T-helper 2 cell treated with Interferon-gamma antibody and Interleukin-4, amounts not matched to agents 100 ng/mL and 5 ng/mL, for 36 hours (primary cell): ENCODE data around the gene CEP162. TPM values are rescaled to one million over a fixed set of nuclear protein-coding genes. Genes with fewer than 3 reads are reported as not detected.
"Not testable (repeated sequence)": the region's sequence is repeated elsewhere in the genome, so short reads cannot be mapped to it uniquely, and the experiment has no call there.

Experiments
- intact Hi-C: fragments of 100-400 bp; cut with micrococcal nuclease; formaldehyde crosslinking; loops from one replicate; pipeline ENCODE4 v1.15.1; 2023
- total RNA-seq: library from RNA; stranded (reverse); gene quantifications from 2 replicates; pipeline ENCODE4 v1.2.3, GENCODE V29; 2022

Gene CEP162
- total RNA-seq, 1 donor from 2014 or later: 9.5 TPM

DNA sequence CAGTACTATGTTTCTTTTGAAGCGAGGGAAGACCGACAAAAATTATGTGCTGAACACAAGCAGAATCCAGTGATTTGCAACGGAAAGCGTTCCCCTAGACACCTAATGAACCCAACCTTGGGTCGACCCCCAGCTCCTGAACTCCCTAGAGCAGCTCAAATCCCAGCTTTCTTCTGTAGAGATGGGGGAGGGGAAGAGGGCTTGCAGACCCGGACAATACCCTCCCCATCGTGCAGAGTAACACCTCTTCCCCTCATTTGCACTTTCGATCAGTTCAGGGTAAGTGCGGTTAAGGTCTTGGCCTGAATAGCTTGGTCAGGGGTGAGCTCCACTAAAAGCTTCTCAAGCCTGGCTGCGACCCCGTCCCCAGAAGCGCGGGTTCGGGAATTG is 404 bp downstream of the CEP162 start:
- intact Hi-C loops: loop anchor here (1.0 to 10.0 kb wide), 5 partner anchors 368 to 1980 kb away; partner anchors contain the start of genes CYB5R4, DOP1A, IBTK and SNX14

DNA sequence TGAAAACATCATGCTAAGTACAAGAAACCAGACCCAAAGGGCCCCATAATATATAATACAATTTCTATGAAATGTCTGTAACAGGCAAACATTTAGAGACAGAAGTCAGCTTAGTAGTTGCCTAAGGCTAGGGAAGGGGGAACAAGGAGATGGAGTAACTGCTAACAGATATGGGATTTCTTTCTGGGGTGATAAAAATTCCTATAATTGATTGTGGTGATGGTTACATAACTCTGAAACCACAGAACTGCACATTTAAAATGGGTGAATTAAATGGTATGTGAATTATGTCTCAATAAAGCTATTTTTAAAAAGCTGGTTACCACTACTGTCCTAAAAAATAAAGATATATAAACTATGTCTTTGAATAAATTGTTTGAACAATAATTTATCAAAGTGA is 3.2 kb downstream of the CEP162 start:
- intact Hi-C loops: loop anchor here (10.0 kb wide), 1 partner anchor 1101 kb away; no protein-coding TSS in a partner anchor

DNA sequence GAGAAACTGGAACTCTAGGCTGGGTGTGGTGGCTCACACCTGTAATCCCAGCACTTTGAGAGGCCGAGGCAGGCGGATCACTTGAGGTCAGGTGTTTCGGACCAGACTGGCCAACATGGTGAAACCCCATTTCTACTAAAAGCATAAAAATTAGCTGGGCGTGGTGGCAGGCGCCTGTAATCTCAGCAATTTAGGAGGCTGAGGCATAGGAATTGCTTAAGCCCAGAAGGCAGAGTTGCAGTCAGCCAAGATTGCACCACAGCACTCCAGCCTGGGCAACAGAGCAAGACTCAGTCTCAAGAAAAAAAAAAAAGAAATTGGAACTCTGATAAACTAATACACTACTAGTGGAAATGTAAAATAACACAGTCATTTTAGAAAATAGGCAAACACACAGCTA is 3.8 kb downstream of the CEP162 start:
- intact Hi-C loops: loop anchor here (10.0 kb wide), 1 partner anchor 1101 kb away; no protein-coding TSS in a partner anchor

DNA sequence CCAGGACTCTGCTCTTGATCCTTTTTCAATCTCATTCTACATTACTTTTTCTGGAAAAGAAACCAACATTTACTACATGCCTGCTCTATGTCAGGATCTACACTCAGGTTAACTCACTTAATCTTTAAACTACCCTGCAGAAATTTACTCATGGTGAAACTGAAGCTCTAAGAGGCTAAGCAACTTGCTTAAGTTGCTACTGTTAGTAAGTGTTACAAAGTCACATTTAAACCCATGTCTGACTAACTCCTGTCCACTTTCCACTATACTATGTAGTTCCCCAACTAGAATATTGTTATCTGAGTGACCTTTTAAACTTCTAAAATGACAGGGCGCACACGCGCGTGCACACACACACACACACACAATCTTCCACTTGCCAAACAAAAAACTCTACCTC is 5.0 kb downstream of the CEP162 start:
- intact Hi-C loops: loop anchor here (10.0 kb wide), 1 partner anchor 1102 kb away; no protein-coding TSS in a partner anchor

DNA sequence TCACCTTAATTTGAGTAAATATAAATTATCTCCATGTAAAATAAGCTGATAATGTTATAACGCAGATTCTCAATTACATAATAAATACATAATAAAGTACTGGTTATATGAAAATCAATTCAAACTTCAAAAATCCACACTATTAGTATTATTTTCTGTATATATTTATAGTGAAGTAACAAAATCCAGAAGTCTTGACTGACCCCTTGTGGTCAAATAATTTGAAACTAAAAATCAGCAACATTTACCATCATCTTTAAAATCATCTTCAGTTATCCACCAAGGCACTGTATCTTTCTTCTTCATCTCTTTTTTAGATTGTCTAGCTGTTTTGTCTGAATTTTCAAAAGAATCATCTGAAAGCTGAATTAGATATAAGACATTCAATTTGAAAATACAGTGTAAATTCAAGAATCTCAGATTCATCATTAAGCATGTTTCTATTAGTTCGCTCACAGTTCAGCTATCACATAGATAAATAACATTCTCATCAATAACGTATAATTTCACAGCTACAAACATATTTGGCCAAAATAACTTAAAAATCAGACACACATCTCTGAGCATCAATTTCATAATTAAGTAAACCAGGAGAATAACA is 6.5 kb downstream of the CEP162 start:
- intact Hi-C loops: loop anchor here (1.0 to 10.0 kb wide), 2 partner anchors 337 to 1104 kb away; no protein-coding TSS in a partner anchor

DNA sequence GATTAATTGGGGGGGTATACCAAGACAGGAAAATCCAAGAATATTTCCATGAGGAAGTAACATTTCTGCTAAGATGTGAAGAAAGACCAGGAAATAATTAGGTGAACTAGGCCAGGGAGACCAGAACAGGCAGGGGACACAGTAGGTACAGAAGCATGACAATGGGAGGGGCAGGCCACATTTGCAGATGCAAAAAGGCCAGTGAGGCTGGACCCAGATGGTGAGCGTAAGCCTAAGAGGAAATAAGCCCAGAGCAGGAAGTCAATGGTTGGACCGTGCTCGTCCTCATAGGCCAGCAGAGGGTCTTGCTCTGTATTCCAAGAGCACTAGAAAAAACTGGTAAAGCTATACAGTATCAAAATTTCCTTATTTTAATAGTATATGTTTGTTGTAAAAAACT is 9.4 kb downstream of the CEP162 start:
- intact Hi-C loops: no loop called here

DNA sequence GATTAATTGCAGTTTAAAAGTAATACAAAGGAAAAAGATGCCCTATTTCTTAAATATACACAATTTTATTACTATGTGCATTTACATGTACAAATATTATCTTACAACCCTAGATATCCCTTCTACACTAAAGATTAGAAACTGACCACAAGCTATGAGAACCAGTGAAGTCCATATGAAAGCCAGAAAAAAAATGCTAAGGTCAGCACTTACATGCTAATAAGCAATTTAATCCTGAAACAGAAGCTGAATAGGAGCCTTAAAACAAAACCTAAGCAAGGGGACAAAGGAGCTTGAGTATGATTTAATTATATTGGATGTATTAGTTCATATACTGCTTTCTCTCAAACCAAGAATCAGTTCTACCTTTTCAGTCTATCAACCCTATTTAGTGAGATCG is 14.2 kb downstream of the CEP162 start:
- intact Hi-C loops: no loop called here

DNA sequence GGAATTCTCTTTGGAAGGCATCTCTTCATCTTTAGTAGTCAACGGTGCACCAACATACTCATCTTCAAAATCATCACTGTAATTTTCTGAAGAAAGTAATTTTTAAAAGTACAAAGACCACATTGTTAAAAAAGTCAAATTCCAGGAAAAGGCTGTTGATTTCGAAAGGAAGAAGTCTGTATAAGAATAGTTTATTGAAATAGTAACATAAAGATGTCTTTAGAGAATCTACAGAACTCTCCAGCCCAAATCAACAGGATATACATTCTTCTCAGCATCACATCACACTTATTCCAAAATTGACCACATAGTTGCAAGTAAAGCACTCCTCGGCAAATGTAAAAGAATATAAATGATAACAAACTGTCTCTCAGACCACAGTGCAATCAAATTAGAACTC is 23.4 kb downstream of the CEP162 start:
- intact Hi-C loops: no loop called here

DNA sequence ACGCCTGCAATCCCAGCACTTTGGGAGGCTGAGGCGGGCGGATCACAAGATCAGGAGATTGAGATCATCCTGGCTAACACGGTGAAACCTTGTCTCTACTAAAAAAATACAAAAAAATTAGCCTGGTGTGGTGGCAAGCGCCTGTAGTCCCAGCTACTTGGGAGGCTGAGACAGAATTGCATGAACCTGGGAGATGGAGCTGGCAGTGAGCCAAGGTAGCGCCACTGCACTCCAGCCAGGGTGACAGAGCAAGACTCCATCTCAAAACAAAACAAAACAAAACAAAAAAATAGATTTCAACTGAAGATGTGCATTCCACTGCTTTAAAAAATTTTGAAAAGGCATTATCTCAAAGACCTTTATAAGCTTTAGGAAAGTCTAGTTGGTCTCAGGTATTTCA is 27.5 kb downstream of the CEP162 start:
- intact Hi-C loops: not testable (repeated sequence)

DNA sequence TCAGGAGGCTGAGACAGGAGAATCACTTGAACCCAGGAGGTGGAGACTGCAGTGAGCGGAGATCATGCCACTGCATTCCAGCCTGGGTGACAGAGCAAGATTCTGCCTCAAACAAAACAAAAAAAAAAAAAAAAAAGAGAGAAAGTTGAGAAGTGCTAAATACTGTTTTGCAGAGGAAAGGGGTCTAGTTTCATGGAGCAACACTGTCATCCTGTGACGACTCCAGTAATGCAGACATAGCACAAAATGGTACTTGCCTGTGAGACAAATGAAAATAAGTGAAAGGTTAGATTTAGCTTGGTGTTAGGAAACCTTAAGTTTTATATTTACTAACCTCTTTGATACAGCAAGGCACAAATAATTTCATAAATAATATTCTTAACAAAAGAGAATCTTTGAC is 29.7 kb downstream of the CEP162 start:
- intact Hi-C loops: no loop called here

DNA sequence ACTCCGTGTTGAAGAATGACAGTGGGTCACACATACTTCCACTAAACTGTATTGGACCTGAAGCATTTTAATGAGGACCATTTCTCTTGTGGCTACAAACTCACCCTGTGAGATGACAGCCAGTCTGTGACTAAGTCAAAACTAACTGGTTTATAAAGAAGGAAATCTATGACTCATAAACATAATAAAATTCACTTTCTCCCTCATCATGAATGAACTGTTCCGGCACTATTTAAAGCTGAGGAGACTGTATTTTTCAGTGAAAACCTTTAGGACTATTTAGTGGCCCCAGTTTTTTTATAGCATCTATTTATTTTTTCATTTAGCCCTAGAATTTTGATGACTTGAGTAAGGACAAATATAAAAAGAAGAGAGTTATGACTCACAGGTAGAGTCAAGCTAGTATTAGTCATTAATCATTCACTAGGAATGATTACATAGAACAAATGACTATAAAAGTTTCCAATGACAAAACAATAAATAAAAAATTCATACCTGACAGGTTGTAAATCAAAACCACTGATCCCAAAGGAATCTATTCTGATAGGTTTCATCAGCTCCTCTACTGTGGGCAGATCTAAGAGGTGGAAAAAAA is 34.2 kb downstream of the CEP162 start:
- intact Hi-C loops: no loop called here

DNA sequence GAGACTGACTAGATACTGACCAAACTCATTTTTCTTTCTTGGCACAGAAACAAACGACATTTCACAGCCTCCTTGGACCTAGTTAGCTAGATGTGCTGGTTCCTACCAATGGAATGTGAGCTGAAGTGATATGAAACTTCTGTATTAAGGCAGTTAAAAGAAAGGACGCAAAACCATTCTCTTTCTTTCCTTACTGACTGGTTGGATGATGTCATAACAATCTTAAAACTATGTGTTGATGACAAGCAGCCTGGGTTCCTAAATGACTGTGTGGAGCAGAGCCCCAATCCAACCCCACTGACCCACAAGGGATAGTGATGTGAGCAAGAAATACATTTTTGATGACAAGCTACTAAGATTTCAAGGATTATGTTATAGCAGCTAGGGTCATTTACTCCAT is 35.6 kb downstream of the CEP162 start:
- intact Hi-C loops: no loop called here

DNA sequence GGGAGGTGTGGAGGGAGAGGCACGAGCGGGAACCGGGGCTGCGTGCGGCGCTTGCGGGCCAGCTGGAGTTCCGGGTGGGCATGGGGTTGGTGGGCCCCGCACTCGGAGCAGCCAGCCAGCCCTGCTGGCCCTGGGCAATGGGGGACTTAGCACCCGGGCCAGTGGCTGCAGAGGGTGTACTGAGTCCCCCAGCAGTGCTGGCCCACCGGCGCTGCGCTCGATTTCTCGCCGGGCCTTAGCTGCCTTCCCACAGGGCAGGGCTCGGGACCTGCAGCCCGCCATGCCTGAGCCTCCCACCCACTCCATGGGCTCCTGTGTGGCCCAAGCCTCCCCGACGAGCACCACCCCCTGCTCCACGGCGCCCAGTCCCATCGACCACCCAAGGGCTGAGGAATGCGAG is 38.1 kb downstream of the CEP162 start:
- intact Hi-C loops: not testable (repeated sequence)

DNA sequence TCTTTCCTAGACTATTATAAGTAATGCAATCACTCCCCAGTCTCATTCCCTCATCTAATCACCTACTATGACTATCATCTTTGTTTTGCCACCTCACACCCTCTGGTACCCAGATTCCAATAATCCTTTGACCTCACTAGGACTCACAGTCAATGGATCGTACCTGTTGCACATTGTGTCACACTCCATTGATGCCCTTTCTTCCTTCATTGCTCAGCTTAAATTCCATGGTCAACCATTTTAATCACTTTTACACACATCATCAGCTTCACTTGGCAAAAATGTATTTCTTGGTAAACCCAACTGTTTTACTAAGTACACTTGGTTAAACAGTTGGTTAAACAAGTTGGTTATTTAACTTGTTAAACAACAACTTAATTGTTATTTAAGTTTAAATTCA is 44.0 kb downstream of the CEP162 start:
- intact Hi-C loops: no loop called here

DNA sequence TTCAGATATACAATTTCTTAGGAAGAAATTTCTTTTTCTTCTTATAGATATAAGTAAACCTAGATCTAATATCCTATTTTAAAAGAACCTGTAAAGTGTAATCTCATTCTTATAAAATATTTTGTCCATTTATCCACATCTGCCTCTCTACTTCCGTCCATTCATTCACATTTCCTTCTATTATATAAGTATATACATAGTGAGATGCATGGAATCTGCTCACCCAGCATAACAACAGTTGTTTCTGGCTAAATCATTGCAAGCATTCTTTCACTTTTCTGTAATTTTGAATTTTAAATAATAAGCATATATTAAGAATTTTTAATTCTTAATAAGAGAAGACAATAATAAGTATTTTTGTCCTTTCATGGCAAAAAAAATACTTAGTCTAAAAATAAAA is 45.4 kb downstream of the CEP162 start:
- intact Hi-C loops: no loop called here

DNA sequence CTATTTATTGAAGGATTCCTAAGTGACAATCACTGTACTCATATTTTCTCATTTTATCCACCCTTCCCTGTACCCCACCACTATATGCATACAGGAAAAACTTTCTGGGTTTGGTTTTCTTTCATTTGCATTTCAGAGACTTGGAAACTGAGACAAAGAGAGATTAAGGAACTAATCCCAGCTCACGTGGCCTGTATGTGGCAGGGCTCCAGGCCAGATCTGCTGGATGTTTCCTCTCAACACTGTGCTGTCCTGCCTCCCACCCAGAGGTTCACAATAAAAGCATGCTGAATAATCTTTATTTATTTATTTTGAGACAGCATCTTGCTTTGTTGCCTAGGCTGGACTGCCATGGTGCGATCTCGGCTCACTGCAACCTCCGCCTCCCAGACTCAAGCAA is 50.2 kb downstream of the CEP162 start:
- intact Hi-C loops: no loop called here

DNA sequence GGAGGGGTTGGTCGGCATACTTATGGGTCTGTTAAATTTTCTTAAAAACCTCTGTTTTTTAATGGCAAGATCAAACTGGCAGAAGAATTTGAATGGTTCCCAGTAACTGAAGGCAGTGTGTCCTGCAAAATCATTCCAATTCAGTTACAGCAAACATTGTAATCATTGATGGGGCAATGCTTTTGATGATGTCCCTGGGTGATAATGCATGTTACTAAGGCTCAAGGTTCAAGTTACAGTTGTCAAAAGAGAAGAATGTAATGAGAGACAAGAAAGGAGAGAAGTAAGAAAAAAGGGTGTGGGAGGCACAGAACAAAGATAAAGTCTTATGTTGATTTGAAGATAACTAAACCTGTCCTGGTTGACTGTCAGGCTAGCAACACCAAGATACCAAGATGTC is 54.9 kb downstream of the CEP162 start:
- intact Hi-C loops: no loop called here

DNA sequence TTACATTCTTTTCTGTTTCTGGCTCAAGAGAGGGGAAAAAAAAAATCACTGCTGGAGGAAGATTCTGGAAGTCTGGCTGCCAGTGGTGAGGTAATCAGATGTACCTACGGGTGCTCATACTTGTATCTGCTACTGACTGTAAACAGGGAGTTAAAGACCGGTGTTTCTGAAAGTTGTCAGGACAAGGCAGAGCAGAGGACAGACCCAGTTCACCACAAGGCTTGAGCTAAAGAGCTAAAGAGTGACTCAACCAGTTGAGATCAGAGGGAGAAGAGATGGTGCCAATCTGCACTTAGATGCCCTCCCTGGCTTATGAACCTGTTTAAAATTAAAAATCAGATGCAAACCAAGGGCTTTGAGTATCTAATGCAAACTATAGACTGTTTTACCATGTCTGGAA is 55.4 kb downstream of the CEP162 start:
- intact Hi-C loops: no loop called here

DNA sequence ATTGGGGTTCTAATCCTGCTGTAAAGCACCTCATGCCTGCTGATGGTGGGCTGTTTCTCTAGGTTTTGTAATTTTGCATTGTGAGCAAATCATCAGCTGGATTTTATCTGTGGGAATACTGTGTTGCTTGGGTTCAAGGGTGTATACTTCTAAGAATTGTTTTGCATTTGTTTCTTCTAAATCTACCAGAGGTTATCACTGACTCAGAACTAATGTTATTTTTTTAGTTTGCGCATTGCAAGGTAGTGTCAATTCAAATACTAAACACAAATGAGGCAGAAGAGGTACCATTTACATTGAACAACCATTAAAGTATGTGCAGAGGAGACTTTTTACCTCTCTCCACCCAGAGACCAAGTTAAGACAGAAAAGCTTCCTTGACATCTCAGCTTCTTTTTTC is 60.0 kb downstream of the CEP162 start:
- intact Hi-C loops: no loop called here

DNA sequence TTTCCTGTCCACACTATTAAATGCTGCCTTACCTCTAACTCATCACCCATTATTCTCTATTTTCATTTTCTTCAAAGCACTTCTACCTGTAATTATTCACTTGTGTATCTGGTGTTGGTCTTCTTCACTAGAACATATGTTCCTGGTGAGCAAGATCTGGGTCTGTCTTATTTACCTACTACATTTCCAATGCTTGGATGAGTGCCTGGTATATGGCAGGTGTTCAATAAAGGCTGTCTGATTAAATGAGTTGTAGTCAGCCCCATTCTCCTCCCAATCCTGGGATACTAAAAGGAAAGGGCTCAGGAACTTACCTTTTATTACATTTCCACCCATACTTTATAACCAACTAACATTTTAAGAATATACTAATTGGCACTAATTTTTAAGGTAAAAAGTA is 61.0 kb downstream of the CEP162 start:
- intact Hi-C loops: no loop called here

DNA sequence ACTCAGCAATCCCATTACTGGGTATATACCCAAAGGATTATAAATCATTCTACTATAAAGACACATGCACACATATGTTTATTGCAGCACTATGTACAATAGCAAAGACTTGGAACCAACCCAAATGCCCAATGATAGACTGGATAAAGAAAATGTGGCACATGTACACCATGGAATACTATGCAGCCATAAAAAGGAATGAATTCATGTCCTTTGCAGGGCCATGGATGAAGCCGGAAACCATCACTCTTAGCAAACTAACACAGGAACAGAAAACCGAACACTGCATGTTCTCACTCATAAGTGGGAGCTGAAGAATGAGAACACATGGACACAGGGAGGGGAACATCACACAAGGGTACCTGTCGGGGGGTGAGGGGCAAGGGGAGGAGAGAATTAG is 63.1 kb downstream of the CEP162 start:
- intact Hi-C loops: not testable (repeated sequence)

DNA sequence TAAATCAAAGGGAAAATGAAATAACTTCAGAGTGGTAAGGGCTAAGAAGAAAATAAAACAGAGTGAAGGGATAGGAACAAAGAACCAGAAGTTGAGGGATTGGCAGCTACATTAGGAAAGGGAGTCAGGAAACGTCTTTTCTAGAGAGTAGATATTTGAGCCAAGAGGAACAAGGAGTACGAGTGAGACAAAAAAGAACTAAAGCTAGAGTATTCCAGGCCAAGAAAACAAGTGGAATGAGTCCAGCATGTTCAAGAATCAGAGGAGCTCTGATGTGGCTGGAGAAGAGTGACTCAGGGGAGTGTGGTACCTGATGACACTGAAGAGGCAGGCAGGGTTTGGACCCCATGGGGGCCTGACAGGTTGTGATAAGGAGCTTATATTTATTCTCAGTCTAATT is 66.3 kb downstream of the CEP162 start:
- intact Hi-C loops: no loop called here

DNA sequence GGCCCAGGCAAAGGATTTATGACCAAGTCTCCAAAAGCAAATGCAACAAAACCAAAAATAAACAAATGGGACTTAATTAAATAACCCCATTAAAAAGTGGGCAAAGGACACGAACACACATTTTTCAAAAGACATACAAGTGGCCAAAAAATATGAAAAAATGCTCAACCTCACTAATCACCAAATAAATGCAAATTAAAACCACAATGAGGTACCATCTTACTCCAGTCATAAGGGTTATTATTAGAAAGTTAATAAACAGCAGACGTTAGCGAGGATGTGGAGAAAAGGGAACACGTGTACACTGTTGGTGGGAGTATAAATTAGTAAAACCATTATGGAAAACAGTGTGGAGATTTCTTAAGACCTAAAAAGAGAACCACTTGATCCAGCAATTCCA is 71.1 kb downstream of the CEP162 start:
- intact Hi-C loops: no loop called here
